IPS-15b (cell line): ENCODE data around the gene RNASE12.
"Not testable (repeated sequence)": the region's sequence is repeated elsewhere in the genome, so short reads cannot be mapped to it uniquely, and the experiment has no call there.

Experiments used
- H3K27me3 ChIP-seq: one replicate; pipeline ENCODE4 v1.6.1; 2013; ENCODE audit warnings: low read length; ENCODE audit not compliant: control insufficient read depth, insufficient read depth
- H3K36me3 ChIP-seq: one replicate; pipeline ENCODE4 v1.6.1; 2013; ENCODE audit warnings: low read length; ENCODE audit not compliant: control insufficient read depth, insufficient read depth
- H3K4me1 ChIP-seq: one replicate; pipeline ENCODE4 v1.6.1; 2013; ENCODE audit warnings: mild to moderate bottlenecking, low read length; ENCODE audit not compliant: control insufficient read depth, insufficient read depth
- H3K4me3 ChIP-seq: one replicate; pipeline ENCODE4 v1.5.1; 2013; ENCODE audit warnings: low read depth, low read length
- H3K9ac ChIP-seq: one replicate; pipeline ENCODE4 v1.6.1; 2013; ENCODE audit warnings: low read depth, mild to moderate bottlenecking, low read length
- H3K9me3 ChIP-seq: one replicate; pipeline ENCODE4 v1.6.1; 2013; ENCODE audit warnings: mild to moderate bottlenecking, low read length; ENCODE audit not compliant: control insufficient read depth, insufficient read depth

RNASE12 gene

GRCh38 chr14:20597108-20597507 is 5.9 kb upstream of the RNASE12 start:
- Histone ChIP-seq H3K27me3 (no peaks in the 10 kb centered on the region), H3K4me3 (no peak overlapping the region), H3K4me1 (no peaks in the 10 kb centered on the region), H3K9ac (no peak overlapping the region), H3K9me3 (no peaks in the 10 kb centered on the region), H3K36me3 (no peaks in the 10 kb centered on the region)

GRCh38 chr14:20595726-20596125 is 4.5 kb upstream of the RNASE12 start:
- not testable (repeated sequence) for H3K9ac ChIP-seq, H3K4me1 ChIP-seq, H3K9me3 ChIP-seq, H3K36me3 ChIP-seq, H3K4me3 ChIP-seq, H3K27me3 ChIP-seq

GRCh38 chr14:20592574-20592973 is 1.4 kb upstream of the RNASE12 start:
- Histone ChIP-seq H3K27me3 (no peaks in the 10 kb centered on the region), H3K4me3 (no peak overlapping the region), H3K9ac (no peak overlapping the region), H3K4me1 (no peaks in the 10 kb centered on the region), H3K9me3 (no peaks in the 10 kb centered on the region), H3K36me3 (no peaks in the 10 kb centered on the region)

- Histone ChIP-seq H3K9me3 (no peaks in the 10 kb centered on the region), H3K9ac (no peak within 1 kb of the TSS), H3K4me1 (peaks cover 13% of the 10 kb centered on the region), H3K4me3 (no peak within 1 kb of the TSS), H3K27me3 (no peaks in the 10 kb centered on the region), H3K36me3 (no peaks in the 10 kb centered on the region)
These were observed 3.6 kb downstream of the RNASE12 start, which contains the start of gene RNASE11 for GRCh38 chr14:20587489-20588154. TSS of gene RNASE11 (minus strand) at chr14:20588001.

- H3K9ac ChIP-seq: no peak overlapping the region
- H3K27me3 ChIP-seq: no peaks in the 10 kb centered on the region
- H3K9me3 ChIP-seq: no peaks in the 10 kb centered on the region
- H3K4me3 ChIP-seq: no peak overlapping the region
- peaks cover 31% of the 10 kb centered on the region for H3K4me1 ChIP-seq
- H3K36me3 ChIP-seq: no peaks in the 10 kb centered on the region
These were observed 7.3 kb downstream of the RNASE12 start for GRCh38 chr14:20583908-20584307.

- no peaks in the 10 kb centered on the region for H3K36me3 ChIP-seq
- H3K9me3 ChIP-seq: no peaks in the 10 kb centered on the region
- H3K4me1 ChIP-seq: peaks cover 36% of the 10 kb centered on the region
- no peaks in the 10 kb centered on the region for H3K27me3 ChIP-seq
- no peak overlapping the region for H3K9ac ChIP-seq
- no peak overlapping the region for H3K4me3 ChIP-seq
These were observed 8.0 kb downstream of the RNASE12 start for GRCh38 chr14:20583142-20583541.

- peaks cover 44% of the 10 kb centered on the region for H3K4me1 ChIP-seq
- H3K36me3 ChIP-seq: no peaks in the 10 kb centered on the region
- no peak overlapping the region for H3K4me3 ChIP-seq
- no peaks in the 10 kb centered on the region for H3K27me3 ChIP-seq
- H3K9ac ChIP-seq: no peak overlapping the region
- no peaks in the 10 kb centered on the region for H3K9me3 ChIP-seq
These were observed 10.9 kb downstream of the RNASE12 start for GRCh38 chr14:20580242-20580641.

GRCh38 chr14:20578784-20579502 is 12.2 kb downstream of the RNASE12 start:
- Histone ChIP-seq H3K9ac (no peak overlapping the region), H3K4me1 (peaks cover 44% of the 10 kb centered on the region), H3K27me3 (no peaks in the 10 kb centered on the region), H3K36me3 (no peaks in the 10 kb centered on the region), H3K9me3 (no peaks in the 10 kb centered on the region), H3K4me3 (no peak overlapping the region)

- H3K9me3 ChIP-seq: no peaks in the 10 kb centered on the region
- H3K9ac ChIP-seq: no peak overlapping the region
- no peaks in the 10 kb centered on the region for H3K27me3 ChIP-seq
- peaks cover 39% of the 10 kb centered on the region for H3K4me1 ChIP-seq
- no peaks in the 10 kb centered on the region for H3K36me3 ChIP-seq
- no peak overlapping the region for H3K4me3 ChIP-seq
These were observed 12.9 kb downstream of the RNASE12 start for GRCh38 chr14:20578325-20578724.

- not testable (repeated sequence) for H3K4me3 ChIP-seq, H3K36me3 ChIP-seq, H3K9ac ChIP-seq, H3K4me1 ChIP-seq, H3K27me3 ChIP-seq, H3K9me3 ChIP-seq
These were observed 18.7 kb downstream of the RNASE12 start for GRCh38 chr14:20572382-20572990.

- not testable (repeated sequence) for H3K9ac ChIP-seq, H3K4me1 ChIP-seq, H3K9me3 ChIP-seq, H3K4me3 ChIP-seq, H3K27me3 ChIP-seq, H3K36me3 ChIP-seq
These were observed 20.5 kb downstream of the RNASE12 start for GRCh38 chr14:20570720-20571119.

- H3K27me3 ChIP-seq, H3K9me3 ChIP-seq, H3K36me3 ChIP-seq, H3K4me3 ChIP-seq, H3K9ac ChIP-seq, H3K4me1 ChIP-seq: not testable (repeated sequence)
These were observed 21.3 kb downstream of the RNASE12 start for GRCh38 chr14:20569865-20570264.
